Panc1 (cell line): ENCODE measurements around the gene IQCH.
"Not testable (repeated sequence)": the region's sequence is repeated elsewhere in the genome, so short reads cannot be mapped to it uniquely, and the experiment has no call there.

Source experiments
- CTCF ChIP-seq: fragments of 450-650 bp; IDR thresholded peaks from 2 replicates; pipeline ENCODE4 v1.5.1; 2017; ENCODE audit warnings: mild to moderate bottlenecking
- POLR2AphosphoS5 ChIP-seq: IDR thresholded peaks from 2 replicates; pipeline ENCODE4 v1.6.1; 2012; ENCODE audit warnings: mild to moderate bottlenecking, low read depth, low read length, moderate library complexity
- REST ChIP-seq, 2 experiments: IDR thresholded peaks; 2 replicates each; pipeline ENCODE4 v1.6.1; 2011 to 2012; ENCODE audit warnings: low read depth in 2 of 2, control low read depth in 1 of 2, low read length in 1 of 2, mild to moderate bottlenecking in 1 of 2, moderate library complexity in 1 of 2; ENCODE audit not compliant: insufficient read depth in 1 of 2
- TCF7L2 ChIP-seq: IDR thresholded peaks from 2 replicates; pipeline ENCODE4 v1.6.1; 2011; ENCODE audit warnings: mild to moderate bottlenecking, low read depth, low read length, inconsistent platforms

- TF ChIP-seq POLR2AphosphoS5; CTCF; TCF7L2; REST (IDR thresholded peaks at IDR 0.05; ENCODE audit: insufficient read depth in 1 of 2, low read depth in 2 of 2, low read length in 1 of 2): not testable (repeated sequence)
Measured at GRCh38 chr15:67363712-67364111, 109.1 kb downstream of the IQCH start.
